K562 (cell line): ENCODE results near the gene TMPRSS6. TPM values are rescaled to one million over a fixed set of nuclear protein-coding genes. Genes with fewer than 3 reads are reported as not detected.

Experiments used
- ATAC-seq: fragments of 200-7000 bp; cut with Tn5 transposase; 3 replicates; pipeline ENCODE4 v1.9.1; 2020; ENCODE audit warnings: moderate library complexity
- BruUV-seq: library from RNA; stranded (reverse); fragments of 400-500 nt; replicated peaks from 2 replicates; lab custom pipeline; 2021; lab: Mats Ljungman, UMichigan
- CTCF ChIA-PET: fragments of 300-600 bp; formaldehyde crosslinking; extraction: SDS; loops from one replicate; lab custom pipeline; 2021; ENCODE audit warnings: low intra/inter-chr PET ratio; lab: Yijun Ruan, JAX
- POLR2A ChIA-PET: fragments of 300-600, 350-650 bp; sonication (Branson Sonifier 250); formaldehyde crosslinking; extraction: SDS; loops from one replicate; lab custom pipeline; 2021; ENCODE audit warnings: antibody characterized with exemption, inconsistent platforms; lab: Yijun Ruan, JAX
- DNase-seq, 4 experiments: peaks; one replicate each; pipeline versions ENCODE4 v3.0.0 to v3.0.0-alpha.2; 2011 to 2018; ENCODE audit warnings: low spot score in 3 of 4, mixed read lengths in 3 of 4; ENCODE audit errors: extremely low read depth in 1 of 4
- FAIRE-seq: peaks from 2 replicates; lab custom pipeline; 2011; peaks lifted over from hg19 to GRCh38; lab: Jason Lieb, UNC
- H2AFZ ChIP-seq: 2 replicates; pipeline ENCODE4 v1.6.0; 2011; ENCODE audit warnings: low read depth, low read length, control low read depth, inconsistent platforms
- H3K27ac ChIP-seq: fragments of 200-600 bp; 3 replicates; pipeline ENCODE4 v1.8.0; 2011; ENCODE audit warnings: low read depth, mild to moderate bottlenecking, control low read depth, inconsistent platforms, low read length, moderate library complexity, mixed read lengths; ENCODE audit errors: extremely low read depth
- H3K27me3 ChIP-seq, 2 experiments: fragments of 300-600 bp in 1 of 2; 2 replicates in 1 of 2; 3 replicates in 1 of 2; pipeline versions ENCODE4 v1.6.0 to v1.8.0; 2011; ENCODE audit warnings: inconsistent platforms in 2 of 2, low read length in 2 of 2, mild to moderate bottlenecking in 1 of 2, mixed read lengths in 1 of 2, moderate library complexity in 1 of 2; ENCODE audit not compliant: control insufficient read depth in 2 of 2, insufficient read depth in 2 of 2
- H3K36me3 ChIP-seq: fragments of 300-600 bp; 3 replicates; pipeline ENCODE4 v1.8.0; 2011; ENCODE audit warnings: mild to moderate bottlenecking, low read length, inconsistent platforms; ENCODE audit not compliant: control insufficient read depth, insufficient read depth
- H3K4me1 ChIP-seq, 2 experiments: fragments of 200-600 bp in 1 of 2; replicated peaks in 1 of 2; 2 replicates in 1 of 2; 3 replicates in 1 of 2; pipeline versions ENCODE4 v1.5.1 to v1.8.0; 2011; ENCODE audit warnings: inconsistent platforms in 2 of 2, low read length in 2 of 2, mild to moderate bottlenecking in 1 of 2, mixed read lengths in 1 of 2, moderate library complexity in 1 of 2; ENCODE audit not compliant: control insufficient read depth in 2 of 2, insufficient read depth in 2 of 2
- H3K4me2 ChIP-seq: 2 replicates; pipeline ENCODE4 v1.6.1; 2011; ENCODE audit warnings: low read length, control low read depth, inconsistent platforms, mixed read lengths; ENCODE audit not compliant: insufficient read depth
- H3K4me3 ChIP-seq: fragments of 200-600 bp; sonication (generic), shearing (Covaris generic); 2 replicates; pipeline ENCODE4 v1.5.1; 2016; ENCODE audit warnings: control low read depth, inconsistent platforms
- H3K79me2 ChIP-seq: fragments of 200-600 bp; 3 replicates; pipeline ENCODE4 v1.8.0; 2011; ENCODE audit warnings: low read length, inconsistent platforms; ENCODE audit not compliant: control insufficient read depth, insufficient read depth
- H3K9ac ChIP-seq, 2 experiments: 2 replicates each; pipeline versions ENCODE4 v1.6.0 to v1.6.1; 2011; ENCODE audit warnings: low read depth in 2 of 2, low read length in 2 of 2, control low read depth in 1 of 2, inconsistent platforms in 1 of 2, mild to moderate bottlenecking in 1 of 2, mixed read lengths in 1 of 2; ENCODE audit not compliant: insufficient read depth in 1 of 2
- H3K9me1 ChIP-seq: one replicate; pipeline ENCODE4 v1.6.0; 2011; ENCODE audit warnings: inconsistent platforms, mild to moderate bottlenecking, low read length, moderate library complexity; ENCODE audit not compliant: control insufficient read depth, insufficient read depth
- H3K9me3 ChIP-seq: replicated peaks from 2 replicates; pipeline ENCODE4 v1.5.1; 2011; ENCODE audit warnings: low read depth, low read length, inconsistent platforms; ENCODE audit not compliant: control insufficient read depth, insufficient read depth
- H4K20me1 ChIP-seq: replicated peaks from 2 replicates; pipeline ENCODE4 v1.6.1; 2011; ENCODE audit warnings: low read length, inconsistent platforms, mixed read lengths; ENCODE audit not compliant: control insufficient read depth, insufficient read depth
- BACH1 ChIP-seq: fragments of 200-800 bp; sonication (Bioruptor generic); IDR thresholded peaks from 2 replicates; pipeline ENCODE4 v1.6.1; 2016; ENCODE audit warnings: missing genetic modification characterization, missing compliant biosample characterization
- CREB1 ChIP-seq, 2 experiments: sonication (generic) in 1 of 2; formaldehyde crosslinking in 1 of 2; IDR thresholded peaks; 2 replicates each; pipeline versions ENCODE4 v1.6.1 to v1.8.0; 2012 to 2022; ENCODE audit warnings: inconsistent platforms in 1 of 2, mild to moderate bottlenecking in 1 of 2, missing genetic modification reagents in 1 of 2, moderate library complexity in 1 of 2
- ESRRB ChIP-seq: fragments of 250-450 bp; sonication (Bioruptor Pico); IDR thresholded peaks from 2 replicates; pipeline ENCODE4 v1.5.0; 2020; ENCODE audit warnings: mild to moderate bottlenecking, moderate library complexity, borderline replicate concordance
- ETS1 ChIP-seq: conservative IDR thresholded peaks from 2 replicates; pipeline ENCODE4 v1.6.1; 2011; ENCODE audit warnings: low read depth, mild to moderate bottlenecking, low read length; ENCODE audit not compliant: control insufficient read depth
- FOXO4 ChIP-seq: fragments of 450-650 bp; formaldehyde crosslinking; IDR thresholded peaks from 2 replicates; pipeline ENCODE4 v1.4.0; 2020; ENCODE audit warnings: mild to moderate bottlenecking, moderate library complexity
- LCOR ChIP-seq: sonication (generic); formaldehyde crosslinking; IDR thresholded peaks from 2 replicates; pipeline ENCODE4 v1.8.0; 2022; ENCODE audit warnings: mild to moderate bottlenecking, missing genetic modification reagents
- MBD1 ChIP-seq: fragments of 250-450 bp; sonication (Bioruptor Pico); IDR thresholded peaks from 2 replicates; pipeline ENCODE4 v1.8.0; 2022; ENCODE audit warnings: inconsistent platforms
- MTF1 ChIP-seq: fragments of 250-450 bp; sonication (Bioruptor Pico); IDR thresholded peaks from 2 replicates; pipeline ENCODE4 v1.9.0; 2021; ENCODE audit warnings: moderate library complexity, mild to moderate bottlenecking, inconsistent platforms, borderline replicate concordance
- MXD1 ChIP-seq: fragments of 250-450 bp; sonication (Bioruptor Pico); IDR thresholded peaks from 2 replicates; pipeline ENCODE4 v1.8.0; 2021; ENCODE audit warnings: borderline replicate concordance, mild to moderate bottlenecking, moderate library complexity; ENCODE audit not compliant: poor library complexity, severe bottlenecking
- TAF7 ChIP-seq: fragments of 450-650 bp; IDR thresholded peaks from 2 replicates; pipeline ENCODE4 v1.6.1; 2016; ENCODE audit warnings: missing genetic modification characterization, missing compliant biosample characterization
- ZNF24 ChIP-seq: fragments of 450-650 bp; IDR thresholded peaks from 2 replicates; pipeline ENCODE4 v1.6.1; 2016
- WGBS: fragments of 100-300 bp; shearing (Covaris generic); methylation state at CpG from one replicate; pipeline ENCODE4 v1.1.6; 2016; ENCODE audit warnings: low coverage, mixed read lengths; ENCODE audit not compliant: insufficient coverage; ENCODE audit errors: missing lambda C conversion rate; 5-methylcytosine and 5-hydroxymethylcytosine counted together
- in situ Hi-C: fragments of 300-500 bp; cut with MboI; formaldehyde crosslinking; loops from 4 replicates; pipeline ENCODE4 v1.15.0; 2018; ENCODE audit warnings: inconsistent platforms, mixed read lengths
- intact Hi-C: fragments of 100-400 bp; cut with micrococcal nuclease; formaldehyde crosslinking; loops from 2 replicates; pipeline ENCODE4 v1.14.2; 2022
- polyA plus RNA-seq, 8 experiments: library from polyadenylated mRNA; depleted of rRNA in 4 of 8; stranded (reverse) in 5 of 8; unstranded in 3 of 8; fragments of >200 nt; fragmentation: Nextera tagmentation in 2 of 8; fragmentation: Illumina TruSeq in 1 of 8; extraction: Ambion mirVana in 2 of 8; extraction: Trizol in 1 of 8; gene quantifications; 2 replicates each; pipeline versions ENCODE4 v1.2.1 to v1.2.3, GENCODE V29; 2011 to 2014; ENCODE audit warnings: inconsistent platforms in 1 of 8, missing spikeins in 1 of 8
- total RNA-seq, 7 experiments: library from RNA; depleted of rRNA in 6 of 7; stranded (reverse); fragments of >200 nt in 6 of 7; fragmentation: Illumina TruSeq in 2 of 7; extraction: Trizol in 2 of 7; gene quantifications; 2 replicates each; pipeline versions ENCODE4 v1.2.1 to v1.2.3, GENCODE V29; 2011 to 2021; ENCODE audit warnings: low replicate concordance in 1 of 7

Gene TMPRSS6
- total and polyA plus RNA-seq, 9 of the 15 experiments (the other 6 are each of a cell fraction or from before 2014, with no cell fraction given) = 0.03 TPM; not detected in 8

- WGBS = 9% methylated on average over 11 of the region's 12 CpGs
- H3K27me3 ChIP-seq = peaks cover 0 to 30% of the 10 kb centered on the region in 2 experiments; a peak in 2 of 5 replicates
- POLR2A ChIA-PET = interaction anchor here (0.6 kb wide), 1 partner anchor 207 kb away, joined by 3 read pairs; no protein-coding TSS in a partner anchor
- H3K9ac ChIP-seq = no peak overlapping the region
- H3K27ac ChIP-seq = no peak overlapping the region
- no peaks in the 10 kb centered on the region for H3K36me3 ChIP-seq
- DNase-seq = no peak
- TF ChIP-seq CREB1 (IDR thresholded peaks at IDR 0.05) (no peak), CREB1 (CRISPR knock-in tag; IDR thresholded peaks at IDR 0.05) (no peak), ETS1 (no peak), MXD1 (no peak), ESRRB (CRISPR knock-in tag) (no peak), FOXO4 (CRISPR knock-in tag) (no peak), MBD1 (CRISPR knock-in tag) (no peak), LCOR (CRISPR knock-in tag) (no peak), MTF1 (no peak), BACH1 (tag) (no peak), ZNF24 (no peak), TAF7 (no peak)
- no peak for FAIRE-seq
- CTCF ChIA-PET = no interaction called here
- H3K4me3 ChIP-seq = no peak overlapping the region
- H4K20me1 ChIP-seq = no peaks in the 10 kb centered on the region
- intact Hi-C loops (no loop called here), in situ Hi-C loops (no loop called here)
- no peak overlapping the region for H3K4me2 ChIP-seq
- no peaks in the 10 kb centered on the region for H3K79me2 ChIP-seq
- H2AFZ ChIP-seq = no peak overlapping the region
- ATAC-seq = no peak
- no peaks in the 10 kb centered on the region for H3K9me1 ChIP-seq
- BruUV-seq = no TSS peak
- H3K9me3 ChIP-seq = no peaks in the 10 kb centered on the region
- peaks cover 0 to 5% of the 10 kb centered on the region in 2 experiments; a peak in 2 of 5 replicates for H3K4me1 ChIP-seq
These were observed 25.5 kb upstream of the TMPRSS6 start for GRCh38 chr22:37135023-37135422.
